Measurements from ENCODE around the gene CNTNAP5. TPM values are rescaled to one million over a fixed set of nuclear protein-coding genes. Genes with fewer than 3 reads are reported as not detected.

Gene CNTNAP5
- total and polyA plus RNA-seq, 2 experiments from 2014 or later, result 0.28 TPM; not detected in 1

GRCh38 chr2:124327303-124327702, 302.2 kb downstream of the CNTNAP5 start:
- TF ChIP-seq, protein P1, sequence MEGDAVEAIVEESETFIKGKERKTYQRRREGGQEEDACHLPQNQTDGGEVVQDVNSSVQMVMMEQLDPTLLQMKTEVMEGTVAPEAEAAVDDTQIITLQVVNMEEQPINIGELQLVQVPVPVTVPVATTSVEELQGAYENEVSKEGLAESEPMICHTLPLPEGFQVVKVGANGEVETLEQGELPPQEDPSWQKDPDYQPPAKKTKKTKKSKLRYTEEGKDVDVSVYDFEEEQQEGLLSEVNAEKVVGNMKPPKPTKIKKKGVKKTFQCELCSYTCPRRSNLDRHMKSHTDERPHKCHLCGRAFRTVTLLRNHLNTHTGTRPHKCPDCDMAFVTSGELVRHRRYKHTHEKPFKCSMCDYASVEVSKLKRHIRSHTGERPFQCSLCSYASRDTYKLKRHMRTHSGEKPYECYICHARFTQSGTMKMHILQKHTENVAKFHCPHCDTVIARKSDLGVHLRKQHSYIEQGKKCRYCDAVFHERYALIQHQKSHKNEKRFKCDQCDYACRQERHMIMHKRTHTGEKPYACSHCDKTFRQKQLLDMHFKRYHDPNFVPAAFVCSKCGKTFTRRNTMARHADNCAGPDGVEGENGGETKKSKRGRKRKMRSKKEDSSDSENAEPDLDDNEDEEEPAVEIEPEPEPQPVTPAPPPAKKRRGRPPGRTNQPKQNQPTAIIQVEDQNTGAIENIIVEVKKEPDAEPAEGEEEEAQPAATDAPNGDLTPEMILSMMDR (IDR thresholded peaks at IDR 0.05; ENCODE audit: poor library complexity), result no peak
- TF ChIP-seq EZH2phosphoT487 (IDR thresholded peaks at IDR 0.05; ENCODE audit: low read depth, severe bottlenecking, unreplicated experiment) (no peak), EZH2 (IDR thresholded peaks at IDR 0.05; ENCODE audit: borderline replicate concordance) (no peak)
- H4K20me1 ChIP-seq (ENCODE audit: insufficient read depth, poor library complexity, severe bottlenecking), result no peaks in the 10 kb centered on the region
- no peak overlapping the region for H3K4me3 ChIP-seq
- H3K27ac ChIP-seq, result no peak overlapping the region
- H2AFZ ChIP-seq, result no peak overlapping the region
- H3K36me3 ChIP-seq (replicated peaks; ENCODE audit: insufficient read depth, low read depth), result no peaks in the 10 kb centered on the region
- H3K9me2 ChIP-seq (replicated peaks; ENCODE audit: insufficient read depth), result no peaks in the 10 kb centered on the region
- no peak for DNase-seq (ENCODE audit: low spot score)
- H3K27me3 ChIP-seq, result no peaks in the 10 kb centered on the region
- H3K9me3 ChIP-seq (ENCODE audit: low read depth), result no peaks in the 10 kb centered on the region
- H3K4me1 ChIP-seq (ENCODE audit: insufficient read depth), result no peaks in the 10 kb centered on the region
- no peak overlapping the region for H3K4me2 ChIP-seq
- no peaks in the 10 kb centered on the region for H3K79me2 ChIP-seq

DNA sequence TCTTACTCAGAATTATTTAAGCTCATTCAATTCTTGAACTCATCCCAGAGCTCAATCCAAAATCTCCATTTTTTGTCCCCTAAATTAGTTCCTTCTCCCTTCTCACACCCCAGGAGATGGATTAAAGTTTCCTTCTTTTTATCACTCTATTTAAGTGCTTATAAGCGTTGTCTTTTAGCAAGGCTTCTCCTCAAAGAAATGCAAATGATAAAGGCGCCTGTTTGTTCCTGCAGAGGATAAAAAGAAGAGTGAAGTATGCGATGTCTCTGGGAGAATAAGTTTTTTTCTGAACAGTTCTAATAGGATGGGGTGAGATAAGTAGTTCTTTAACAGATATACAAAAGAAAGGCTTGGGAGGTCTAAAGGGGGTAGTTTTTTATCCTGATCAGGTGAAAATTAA, 303.3 kb downstream of the CNTNAP5 start:
- Histone ChIP-seq H3K27me3 (no peaks in the 10 kb centered on the region), H3K4me1 (ENCODE audit: insufficient read depth) (no peaks in the 10 kb centered on the region), H3K4me2 (no peak overlapping the region), H4K20me1 (ENCODE audit: insufficient read depth, poor library complexity, severe bottlenecking) (no peaks in the 10 kb centered on the region), H3K79me2 (no peaks in the 10 kb centered on the region), H3K27ac (no peak overlapping the region), H3K36me3 (replicated peaks; ENCODE audit: insufficient read depth, low read depth) (no peaks in the 10 kb centered on the region), H3K9me2 (replicated peaks; ENCODE audit: insufficient read depth) (no peaks in the 10 kb centered on the region), H2AFZ (no peak overlapping the region), H3K4me3 (no peak overlapping the region), H3K9me3 (ENCODE audit: low read depth) (no peaks in the 10 kb centered on the region)
- no peak for TF ChIP-seq EZH2phosphoT487 (IDR thresholded peaks at IDR 0.05; ENCODE audit: low read depth, severe bottlenecking, unreplicated experiment)
- TF ChIP-seq, protein P1 (IDR thresholded peaks at IDR 0.05; ENCODE audit: poor library complexity), result no peak
- 31% methylated on average over 3 of the region's 3 CpGs for WGBS (ENCODE audit: low lambda C conversion rate, missing lambda C conversion rate)
- no peak for DNase-seq (ENCODE audit: low spot score)

DNA sequence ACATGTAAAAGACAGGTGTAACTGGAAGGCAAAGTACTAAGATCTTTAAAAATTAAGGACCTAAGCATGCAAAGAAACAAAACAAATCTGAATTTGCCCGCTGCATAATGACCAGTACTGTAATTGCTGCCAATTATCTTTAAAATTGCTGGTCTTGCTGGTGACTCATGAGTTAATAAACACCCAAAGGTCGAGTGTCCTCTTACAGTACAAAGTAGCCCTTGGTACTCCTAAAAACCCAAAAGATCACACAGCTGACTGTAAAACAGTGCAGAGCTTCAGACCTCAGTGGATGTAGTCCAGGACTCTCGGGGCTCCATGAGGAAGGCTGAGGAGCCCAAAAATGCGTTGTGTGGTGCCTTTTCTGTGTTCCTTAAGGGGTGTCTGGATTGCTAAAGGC, 308.7 kb downstream of the CNTNAP5 start:
- WGBS (ENCODE audit: low lambda C conversion rate, missing lambda C conversion rate), result 52% methylated on average over 4 of the region's 4 CpGs
- Histone ChIP-seq H3K27me3 (no peaks in the 10 kb centered on the region), H3K9me3 (ENCODE audit: low read depth) (no peaks in the 10 kb centered on the region), H3K79me2 (no peaks in the 10 kb centered on the region), H3K4me2 (no peak overlapping the region), H3K27ac (no peak overlapping the region), H3K36me3 (replicated peaks; ENCODE audit: insufficient read depth, low read depth) (no peaks in the 10 kb centered on the region), H4K20me1 (ENCODE audit: insufficient read depth, poor library complexity, severe bottlenecking) (no peaks in the 10 kb centered on the region), H2AFZ (no peak overlapping the region), H3K4me3 (no peak overlapping the region), H3K9me2 (replicated peaks; ENCODE audit: insufficient read depth) (no peaks in the 10 kb centered on the region), H3K4me1 (ENCODE audit: insufficient read depth) (no peaks in the 10 kb centered on the region)
- TF ChIP-seq, protein P1 (IDR thresholded peaks at IDR 0.05; ENCODE audit: poor library complexity), result no peak
- TF ChIP-seq EZH2phosphoT487 (IDR thresholded peaks at IDR 0.05; ENCODE audit: low read depth, severe bottlenecking, unreplicated experiment) (no peak), EZH2 (IDR thresholded peaks at IDR 0.05; ENCODE audit: borderline replicate concordance) (no peak)
- no peak for DNase-seq (ENCODE audit: low spot score)

GRCh38 chr2:124335058-124335457, 310.0 kb downstream of the CNTNAP5 start:
- WGBS (ENCODE audit: low lambda C conversion rate, missing lambda C conversion rate), result 96% methylated on average over 2 of the region's 2 CpGs

More at GRCh38 chr2:124335058-124335457, 310.0 kb downstream of the CNTNAP5 start:
- Histone ChIP-seq H3K4me1 (ENCODE audit: insufficient read depth) (no peaks in the 10 kb centered on the region), H4K20me1 (ENCODE audit: insufficient read depth, poor library complexity, severe bottlenecking) (no peaks in the 10 kb centered on the region), H3K27ac (no peak overlapping the region), H3K9me2 (replicated peaks; ENCODE audit: insufficient read depth) (no peaks in the 10 kb centered on the region), H3K27me3 (no peaks in the 10 kb centered on the region), H3K4me3 (no peak overlapping the region), H3K4me2 (no peak overlapping the region), H3K9me3 (ENCODE audit: low read depth) (no peaks in the 10 kb centered on the region), H2AFZ (no peak overlapping the region), H3K79me2 (no peaks in the 10 kb centered on the region), H3K36me3 (replicated peaks; ENCODE audit: insufficient read depth, low read depth) (no peaks in the 10 kb centered on the region)
- DNase-seq (ENCODE audit: low spot score), result no peak
- no peak for TF ChIP-seq EZH2 (IDR thresholded peaks at IDR 0.05; ENCODE audit: borderline replicate concordance)
- TF ChIP-seq, protein P1 (IDR thresholded peaks at IDR 0.05; ENCODE audit: poor library complexity), result no peak
- no peak for TF ChIP-seq EZH2phosphoT487 (IDR thresholded peaks at IDR 0.05; ENCODE audit: low read depth, severe bottlenecking, unreplicated experiment)
